Measurements from ENCODE around the gene PLCG1. TPM values are rescaled to one million over a fixed set of nuclear protein-coding genes. Genes with fewer than 3 reads are reported as not detected.

PLCG1 gene
- total RNA-seq, 1 experiment from 2014 or later, result 45.6 TPM

GRCh38 chr20:41182296-41183212 lies 45.2 kb downstream of the PLCG1 start (continued):
- no peak for TF ChIP-seq JUND (IDR thresholded peaks at IDR 0.05)
- no peak for TF ChIP-seq CBX3 (IDR thresholded peaks at IDR 0.05; ENCODE audit: low read depth)
- TF ChIP-seq EGR1 (IDR thresholded peaks at IDR 0.05; ENCODE audit: low read depth), result no peak

- no peak for ATAC-seq
- H3K36me3 ChIP-seq (ENCODE audit: control insufficient read depth in 1 of 2, insufficient read depth in 2 of 2, low read length in 2 of 2), result no peaks in the 10 kb centered on the region
- intact Hi-C loops (cut with micrococcal nuclease), result no loop called here
- no peaks in the 10 kb centered on the region for H4K20me1 ChIP-seq (ENCODE audit: insufficient read depth)
- BruUV-seq (replicated peaks), result no TSS peak
- H3K9me2 ChIP-seq (ENCODE audit: insufficient read depth), result no peaks in the 10 kb centered on the region
- ChIA-PET RAD21 (ENCODE audit: low non-redundant PET in 1 of 2, low total read pairs in 2 of 2, uncharacterized antibody in 2 of 2, unreplicated experiment in 2 of 2) (no interaction called here), POLR2A (no interaction called here), CTCF (no interaction called here)
- no peak for DNase-seq (ENCODE audit: low read depth, low spot score)
- H2AFZ ChIP-seq (ENCODE audit: low read depth, low read length, poor library complexity, severe bottlenecking), result no peak overlapping the region
- no peak overlapping the region for H3K4me3 ChIP-seq (replicated peaks in 1 of 2; ENCODE audit: low read depth in 1 of 2, low read length in 2 of 2)
- H3K4me1 ChIP-seq (ENCODE audit: control insufficient read depth in 1 of 2, insufficient read depth in 2 of 2, low read length in 2 of 2), result 0 out of 4 replicates have a peak, but pooled peaks cover 0 to under 1% of the 10 kb centered on the region in 2 experiments
- H3K9me3 ChIP-seq (ENCODE audit: control insufficient read depth in 1 of 2, insufficient read depth in 1 of 2, low read depth in 1 of 2, low read length in 2 of 2), result peaks cover 0 to 3% of the 10 kb centered on the region in 2 experiments; a peak in 1 of 4 replicates
- no peak overlapping the region for H3K9ac ChIP-seq (ENCODE audit: low read length)
- H3K27ac ChIP-seq (ENCODE audit: low read depth, low read length), result no peak overlapping the region
- no peaks in the 10 kb centered on the region for H3K79me2 ChIP-seq (ENCODE audit: insufficient read depth, low read length)
- TF ChIP-seq EZH2phosphoT487 (IDR thresholded peaks at IDR 0.05; ENCODE audit: borderline replicate concordance), result no peak
- TF ChIP-seq RAD21 (IDR thresholded peaks at IDR 0.05; ENCODE audit: low read depth), result no peak
- no peak for TF ChIP-seq TCF7L2 (IDR thresholded peaks at IDR 0.05; ENCODE audit: borderline replicate concordance, extremely low read depth, insufficient read depth, insufficient read length)
- TF ChIP-seq SRF (IDR thresholded peaks at IDR 0.05; ENCODE audit: low read depth), result no peak
- no peaks in the 10 kb centered on the region for H3K27me3 ChIP-seq (ENCODE audit: insufficient read depth, low read length)
- no peak overlapping the region for H3K4me2 ChIP-seq (ENCODE audit: low read length)
Measured at GRCh38 chr20:41183391-41183790, 46.0 kb downstream of the PLCG1 start.

- Histone ChIP-seq H3K9me2 (ENCODE audit: insufficient read depth) (no peaks in the 10 kb centered on the region), H2AFZ (ENCODE audit: low read depth, low read length, poor library complexity, severe bottlenecking) (no peak overlapping the region), H3K9ac (ENCODE audit: low read length) (no peak overlapping the region), H3K27me3 (ENCODE audit: insufficient read depth, low read length) (no peaks in the 10 kb centered on the region), H3K79me2 (ENCODE audit: insufficient read depth, low read length) (no peaks in the 10 kb centered on the region), H3K27ac (ENCODE audit: low read depth, low read length) (no peak overlapping the region), H3K4me3 (replicated peaks in 1 of 2; ENCODE audit: low read depth in 1 of 2, low read length in 2 of 2) (no peak overlapping the region), H3K4me1 (ENCODE audit: control insufficient read depth in 1 of 2, insufficient read depth in 2 of 2, low read length in 2 of 2) (no peaks in the 10 kb centered on the region), H4K20me1 (ENCODE audit: insufficient read depth) (no peaks in the 10 kb centered on the region), H3K36me3 (ENCODE audit: control insufficient read depth in 1 of 2, insufficient read depth in 2 of 2, low read length in 2 of 2) (no peaks in the 10 kb centered on the region), H3K9me3 (ENCODE audit: control insufficient read depth in 1 of 2, insufficient read depth in 1 of 2, low read depth in 1 of 2, low read length in 2 of 2) (peaks cover 0 to 3% of the 10 kb centered on the region in 2 experiments; a peak in 1 of 4 replicates), H3K4me2 (ENCODE audit: low read length) (no peak overlapping the region)
- intact Hi-C loops (cut with micrococcal nuclease), result no loop called here
- CTCF ChIA-PET, result no interaction called here
- POLR2A ChIA-PET, result no interaction called here
- no TSS peak for BruUV-seq (replicated peaks)
- RAD21 ChIA-PET (ENCODE audit: low non-redundant PET in 1 of 2, low total read pairs in 2 of 2, uncharacterized antibody in 2 of 2, unreplicated experiment in 2 of 2), result no interaction called here
- DNase-seq (ENCODE audit: low read depth, low spot score), result no peak
- ATAC-seq, result no peak
- TF ChIP-seq EGR1 (IDR thresholded peaks at IDR 0.05; ENCODE audit: low read depth), result no peak
- TF ChIP-seq CTCF (IDR thresholded peaks at IDR 0.05 in 2 of 3, conservative IDR thresholded peaks at IDR 0.05 in 1 of 3; ENCODE audit: borderline replicate concordance in 1 of 3, insufficient read depth in 1 of 3, low read depth in 2 of 3, low read length in 2 of 3), result no peak
- no peak for TF ChIP-seq CBX3 (IDR thresholded peaks at IDR 0.05; ENCODE audit: low read depth)
- TF ChIP-seq ZNF274 (IDR thresholded peaks at IDR 0.05; ENCODE audit: low read depth, low read length), result no peak
- no peak for TF ChIP-seq TCF7L2 (IDR thresholded peaks at IDR 0.05; ENCODE audit: borderline replicate concordance, extremely low read depth, insufficient read depth, insufficient read length)
- no peak for TF ChIP-seq POLR2AphosphoS5 (IDR thresholded peaks at IDR 0.05; ENCODE audit: low read depth, low read length)
- no peak for TF ChIP-seq ATF3 (IDR thresholded peaks at IDR 0.05)
- TF ChIP-seq POLR2A (IDR thresholded peaks at IDR 0.05; ENCODE audit: borderline replicate concordance, extremely low read depth, insufficient read depth, insufficient read length), result no peak
- TF ChIP-seq SP1 (IDR thresholded peaks at IDR 0.05; ENCODE audit: low read depth), result no peak
- no peak for TF ChIP-seq SIN3A (IDR thresholded peaks at IDR 0.05; ENCODE audit: low read depth)
Measured at GRCh38 chr20:41183831-41184230, 46.5 kb downstream of the PLCG1 start.
